ENCODE measurements around the gene PSMB8. TPM values are rescaled to one million over a fixed set of nuclear protein-coding genes. Genes with fewer than 3 reads are reported as not detected.

Gene PSMB8
- total RNA-seq, 3 donors from 2014 or later: 94.7 to 199 (median 117) TPM

GRCh38 chr6:32852018-32852843 is 8.4 kb upstream of the PSMB8 start:
- Histone ChIP-seq H3K4me1 (ENCODE audit: low read depth) (peaks cover 24% of the 10 kb centered on the region), H3K36me3 (ENCODE audit: low read depth) (peaks cover 9% of the 10 kb centered on the region), H3K4me3 (peak overlapping the region; percentile 97), H3K9me3 (no peaks in the 10 kb centered on the region)
- DNase-seq (peak; percentile 67 to 73 (median 71)), ATAC-seq (peak; percentile 5)
- TF ChIP-seq CTCF (IDR thresholded peaks at IDR 0.05): no peak
- intact Hi-C loops (cut with DNase I, micrococcal nuclease): no loop called here

DNA sequence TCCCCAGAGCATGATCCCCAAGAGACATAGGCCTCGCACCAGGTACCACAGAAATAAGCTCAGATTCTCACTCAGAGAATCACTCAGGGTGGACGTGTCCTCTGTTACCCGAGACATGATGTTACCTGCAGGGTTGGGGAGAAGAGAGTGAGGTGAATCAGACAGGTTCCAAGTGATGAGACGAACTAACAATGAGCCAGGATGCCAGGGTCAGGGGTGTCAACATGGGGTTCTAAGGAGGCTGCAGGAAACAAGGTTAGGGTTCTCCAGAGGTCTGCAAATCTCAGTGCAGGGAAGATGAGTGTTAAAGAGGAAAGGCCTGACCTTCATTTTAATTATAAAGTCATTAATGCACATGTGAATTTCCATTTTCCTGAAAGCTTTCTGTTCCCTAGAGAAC is 7.2 kb upstream of the PSMB8 start:
- DNase-seq (no peak), ATAC-seq (no peak)
- H3K4me1 ChIP-seq (ENCODE audit: low read depth): peaks cover 24% of the 10 kb centered on the region
- H3K4me3 ChIP-seq: no peak overlapping the region
- no peaks in the 10 kb centered on the region for H3K9me3 ChIP-seq
- intact Hi-C loops (cut with DNase I, micrococcal nuclease): no loop called here
- peaks cover 9% of the 10 kb centered on the region for H3K36me3 ChIP-seq (ENCODE audit: low read depth)
- no peak for TF ChIP-seq CTCF (IDR thresholded peaks at IDR 0.05)

DNA sequence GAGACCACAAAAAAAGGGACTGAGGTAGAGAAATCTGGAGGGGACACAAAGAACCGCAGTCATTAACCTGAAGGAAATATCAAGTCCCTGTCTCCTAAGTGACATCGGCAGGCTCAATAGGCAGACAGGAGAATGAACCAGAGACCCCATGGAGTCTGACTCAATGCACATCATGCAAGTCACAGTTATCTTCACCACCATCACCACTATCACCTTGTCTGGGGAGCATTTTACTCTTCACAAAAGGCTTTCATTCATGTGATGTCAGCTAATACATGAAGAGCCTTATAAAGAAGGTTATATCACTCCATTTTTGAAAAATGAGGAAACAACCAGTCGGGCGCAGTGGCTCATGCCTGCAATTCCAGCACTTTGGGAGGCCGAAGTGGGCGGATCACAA is 5.3 kb upstream of the PSMB8 start:
- no peaks in the 10 kb centered on the region for H3K9me3 ChIP-seq
- H3K4me3 ChIP-seq: no peak overlapping the region
- no peak for DNase-seq
- H3K4me1 ChIP-seq (ENCODE audit: low read depth): peaks cover 24% of the 10 kb centered on the region
- intact Hi-C loops (cut with DNase I, micrococcal nuclease): no loop called here
- peaks cover 9% of the 10 kb centered on the region for H3K36me3 ChIP-seq (ENCODE audit: low read depth)
- no peak for ATAC-seq
- TF ChIP-seq CTCF (IDR thresholded peaks at IDR 0.05): no peak

- DNase-seq (no peak), ATAC-seq (no peak)
- no peak for TF ChIP-seq CTCF (IDR thresholded peaks at IDR 0.05)
- Histone ChIP-seq H3K4me1 (ENCODE audit: low read depth) (peaks cover 29% of the 10 kb centered on the region), H3K9me3 (no peaks in the 10 kb centered on the region), H3K36me3 (ENCODE audit: low read depth) (peaks cover 9% of the 10 kb centered on the region), H3K4me3 (no peak overlapping the region)
- intact Hi-C loops (cut with DNase I, micrococcal nuclease): no loop called here
Measured at GRCh38 chr6:32847795-32848194, 3.9 kb upstream of the PSMB8 start.

DNA sequence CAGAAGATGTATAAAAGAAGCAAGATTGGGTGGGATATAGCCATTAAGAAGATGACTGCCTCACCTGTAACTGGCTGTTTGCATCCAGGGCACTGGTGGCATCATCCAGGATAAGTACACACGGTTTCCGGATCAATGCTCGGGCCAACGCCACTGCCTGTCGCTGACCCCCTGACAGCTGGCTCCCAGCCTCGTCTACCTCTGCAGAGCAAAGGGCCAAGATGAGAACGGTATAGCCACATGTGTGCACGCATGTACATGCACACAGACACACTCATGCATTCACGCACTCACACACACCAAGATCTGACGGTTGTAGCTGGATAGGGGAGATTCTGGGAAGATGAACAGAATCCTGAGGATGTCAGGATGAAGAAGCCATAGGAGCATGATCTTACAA is 3.2 kb upstream of the PSMB8 start:
- DNase-seq (no peak), ATAC-seq (no peak)
- intact Hi-C loops (cut with DNase I, micrococcal nuclease): no loop called here
- no peaks in the 10 kb centered on the region for H3K9me3 ChIP-seq
- peaks cover 29% of the 10 kb centered on the region for H3K4me1 ChIP-seq (ENCODE audit: low read depth)
- H3K36me3 ChIP-seq (ENCODE audit: low read depth): peaks cover 9% of the 10 kb centered on the region
- no peak overlapping the region for H3K4me3 ChIP-seq
- TF ChIP-seq CTCF (IDR thresholded peaks at IDR 0.05): no peak
